NCI-H2196 (cell line): Measurements from ENCODE around the gene QDPR.

ENCODE experiments used
- DNase-seq: peaks from one replicate; lab custom pipeline; 2025; ENCODE audit not compliant: unreplicated experiment; lab: John Stamatoyannopoulos, UW

Gene QDPR

DNA sequence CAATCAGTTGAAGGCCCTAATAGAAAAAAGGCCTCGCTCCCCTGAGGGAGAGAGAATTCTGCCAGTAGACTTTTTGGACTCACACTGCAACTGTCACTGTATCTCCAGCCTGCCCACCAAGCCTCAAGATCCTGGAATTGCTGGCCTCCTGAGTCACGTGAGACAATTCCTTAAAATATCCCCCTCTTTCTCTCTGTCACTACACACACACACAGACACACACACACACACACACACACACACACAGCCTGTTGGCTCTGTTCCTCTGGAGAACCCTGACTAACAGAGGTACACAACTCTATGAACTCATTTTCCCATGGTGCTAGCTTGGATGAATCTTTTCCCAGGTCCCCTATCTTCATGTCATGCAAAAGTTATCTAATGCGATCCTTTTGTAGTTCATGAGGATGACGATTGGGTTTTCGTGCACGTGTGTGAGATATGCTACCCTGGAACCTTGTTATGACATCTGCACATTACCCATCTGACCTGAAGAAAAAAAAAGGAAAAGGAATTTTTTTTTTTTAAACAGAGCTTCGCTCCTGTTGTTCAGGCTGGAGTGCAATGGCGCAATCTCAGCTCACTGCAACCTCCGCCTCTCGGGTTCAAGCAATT is 16.8 kb upstream of the QDPR start:
- no peak for DNase-seq

DNA sequence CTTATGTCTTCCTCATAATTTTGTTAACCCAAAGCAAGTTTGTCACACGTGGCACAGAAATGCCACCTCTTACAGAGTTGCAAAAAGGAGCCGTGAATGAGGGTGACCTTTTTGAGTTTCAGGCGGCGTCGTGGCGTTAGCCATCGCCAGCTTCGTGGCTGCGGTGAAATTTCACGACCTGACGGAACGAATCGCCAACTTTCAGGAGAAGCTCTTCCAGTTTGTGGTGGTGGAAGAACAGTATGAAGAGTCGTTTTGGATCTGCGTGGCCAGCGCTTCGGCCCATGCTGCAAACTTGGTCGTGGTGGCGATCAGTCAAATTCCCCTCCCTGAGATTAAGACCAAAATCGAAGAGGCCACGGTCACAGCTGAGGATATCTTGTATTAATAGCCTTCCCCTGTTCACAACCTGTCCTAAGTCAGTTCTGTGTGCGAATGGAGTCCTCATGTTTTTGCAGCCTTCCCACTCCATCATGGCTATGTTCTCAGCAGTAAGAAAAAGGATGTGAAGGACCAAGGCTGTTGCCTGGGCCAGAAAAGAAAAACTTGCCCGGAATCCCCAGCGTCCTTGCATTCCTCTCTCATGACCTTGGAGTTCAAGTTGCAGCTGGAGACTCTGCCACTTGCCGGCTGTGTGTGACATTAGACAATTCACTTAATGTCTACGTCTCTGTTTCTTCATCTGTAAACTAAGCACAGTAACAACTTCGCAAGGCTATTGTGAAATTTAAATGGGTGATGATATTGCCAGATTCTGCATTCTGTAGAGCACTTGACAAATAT is 15.0 kb upstream of the QDPR start:
- no peak for DNase-seq

DNA sequence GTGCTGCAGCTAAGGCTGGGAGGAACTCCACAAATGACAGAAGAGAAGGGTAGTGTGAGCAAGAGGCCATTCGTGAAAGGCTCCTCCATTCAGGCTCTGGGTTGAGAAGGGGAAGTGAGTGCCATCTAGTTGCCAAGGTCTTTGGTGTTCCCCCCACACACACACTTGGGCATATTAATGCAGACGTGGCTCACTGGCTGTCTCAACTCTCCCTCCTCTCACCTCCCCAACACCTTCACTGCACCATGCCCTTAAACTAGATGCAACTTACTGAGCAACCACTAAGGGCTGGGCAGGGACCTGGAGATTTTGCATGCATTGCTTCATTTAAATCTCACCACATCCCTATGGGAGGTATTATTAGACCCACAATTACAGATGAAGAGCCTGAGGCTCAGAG is 11.8 kb upstream of the QDPR start:
- DNase-seq = no peak

DNA sequence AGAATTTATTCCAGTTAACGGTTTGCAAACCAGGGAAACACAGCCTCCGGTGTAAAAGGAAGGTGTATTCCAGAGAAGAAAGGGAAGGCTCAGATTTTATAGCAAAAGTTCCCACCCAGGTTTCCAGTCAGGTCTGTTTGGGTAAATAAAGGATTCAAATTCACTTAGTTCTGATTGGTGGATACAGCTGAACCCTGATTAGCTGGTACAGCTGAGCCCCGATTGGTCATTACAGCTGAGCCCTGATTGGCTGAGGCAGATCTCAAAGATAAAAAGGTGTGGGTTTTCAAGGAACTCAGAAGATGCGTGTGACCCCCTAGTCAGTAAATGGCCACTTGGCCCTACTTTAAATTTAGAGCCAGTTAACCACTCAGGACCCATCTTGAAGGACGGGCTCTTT is 9.7 kb upstream of the QDPR start:
- no peak for DNase-seq

DNA sequence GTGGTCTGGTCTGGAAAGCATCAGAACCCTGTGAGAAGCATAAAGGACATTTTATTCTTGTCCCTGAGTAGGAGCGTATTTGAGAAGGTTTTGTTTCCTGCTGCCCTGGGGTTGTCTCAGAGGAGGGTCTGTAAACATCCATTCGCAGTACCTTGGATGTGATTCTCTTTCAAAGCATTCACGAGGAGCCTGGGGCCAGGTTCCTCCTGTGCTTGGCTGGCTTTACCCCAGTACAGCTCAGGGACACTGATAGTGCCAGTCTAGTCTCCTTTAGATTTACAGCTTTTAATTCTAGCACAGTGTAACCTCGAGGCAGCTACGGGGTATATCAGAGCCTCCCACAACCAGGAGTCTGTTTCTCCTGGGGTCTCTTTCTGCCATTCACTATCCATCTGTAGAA is 5.8 kb upstream of the QDPR start:
- DNase-seq = no peak

DNA sequence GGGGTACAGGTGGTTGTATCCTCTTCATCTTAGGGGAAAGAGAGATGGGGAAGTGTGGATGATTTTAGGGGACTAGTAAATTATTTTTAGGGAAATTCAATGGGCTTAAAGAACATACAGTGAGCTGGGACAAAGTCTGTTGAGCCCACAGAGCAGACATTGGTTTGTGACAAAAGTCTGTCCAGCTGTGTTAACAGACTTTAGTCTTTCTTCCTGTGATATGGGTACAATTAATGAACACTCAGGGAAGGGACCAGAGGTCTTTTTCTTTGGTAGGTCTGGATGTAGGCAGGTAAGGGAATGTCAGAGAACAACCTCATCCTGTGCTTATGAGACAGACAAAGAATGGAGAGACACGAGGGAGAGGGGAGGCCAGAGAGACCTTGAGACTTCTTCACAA is 5.1 kb upstream of the QDPR start:
- no peak for DNase-seq

DNA sequence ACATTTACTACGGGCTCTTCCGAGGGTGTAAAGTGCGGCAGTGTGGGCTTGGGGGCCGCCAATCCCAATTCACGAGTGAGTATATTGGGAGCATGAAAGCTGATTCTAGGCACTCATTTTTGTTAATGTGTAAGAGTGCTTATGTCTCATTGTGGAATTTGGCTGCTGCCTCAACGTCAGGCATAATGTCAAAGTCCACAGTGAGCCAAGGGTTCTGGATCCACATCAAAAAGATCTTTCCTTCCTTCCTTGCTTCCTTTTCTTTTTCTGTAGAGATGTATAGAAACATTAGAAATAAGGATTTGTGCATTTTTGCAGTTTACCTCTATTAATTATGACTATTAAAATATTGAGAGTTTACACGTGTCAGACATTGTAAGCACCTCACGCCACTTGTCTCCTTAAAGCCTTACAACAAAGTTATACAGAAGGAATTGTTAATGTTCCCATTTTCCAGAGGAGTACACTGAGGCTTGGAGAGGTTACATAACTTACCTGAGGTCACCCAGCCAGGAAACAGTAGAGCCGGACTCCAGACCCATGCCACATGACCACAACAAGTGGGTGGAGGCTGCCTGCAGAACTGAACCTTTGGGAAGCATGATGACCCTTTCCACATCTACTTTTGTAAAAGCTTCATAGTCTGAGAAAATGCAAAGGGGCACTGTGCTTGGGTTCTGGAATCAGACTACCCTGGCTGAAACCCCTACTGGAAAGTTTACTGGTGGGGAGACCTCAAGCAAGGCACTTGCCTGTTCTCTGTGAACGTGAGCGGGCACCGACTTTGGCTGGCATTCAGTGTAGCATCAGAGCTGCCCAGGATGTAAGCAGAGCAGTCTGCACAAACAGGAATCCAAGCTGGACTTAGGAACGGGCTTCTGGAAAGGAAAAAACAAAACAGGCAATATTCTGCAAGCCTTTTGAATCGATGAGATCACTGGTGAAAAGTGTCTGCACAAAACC is 3.8 kb upstream of the QDPR start:
- no peak for DNase-seq

DNA sequence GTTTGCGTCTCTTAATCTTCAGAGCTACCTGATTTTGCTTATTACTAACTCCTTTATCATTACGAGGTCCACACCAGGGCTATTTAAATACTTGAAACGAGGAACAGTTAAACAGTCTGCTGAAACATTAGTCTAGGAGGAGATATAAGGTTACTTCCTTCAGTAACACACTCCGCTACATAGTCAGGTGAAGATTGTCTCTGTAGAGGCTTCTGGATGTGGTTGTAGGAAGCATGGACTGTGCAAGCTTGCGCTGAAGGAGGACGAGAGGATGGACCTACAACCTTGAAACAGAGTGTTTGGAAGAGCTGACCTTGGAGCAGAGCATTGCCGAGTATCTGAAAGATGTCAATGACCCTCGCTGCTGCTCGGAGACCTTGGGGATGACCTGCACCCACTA is 3.0 kb upstream of the QDPR start, which contains the start of gene CLRN2:
CLRN2 (plus strand) TSS at position 301 of the 400 bp plus-strand sequence. CDS start 102 bp downstream, outside the sequence.
- DNase-seq = no peak

DNA sequence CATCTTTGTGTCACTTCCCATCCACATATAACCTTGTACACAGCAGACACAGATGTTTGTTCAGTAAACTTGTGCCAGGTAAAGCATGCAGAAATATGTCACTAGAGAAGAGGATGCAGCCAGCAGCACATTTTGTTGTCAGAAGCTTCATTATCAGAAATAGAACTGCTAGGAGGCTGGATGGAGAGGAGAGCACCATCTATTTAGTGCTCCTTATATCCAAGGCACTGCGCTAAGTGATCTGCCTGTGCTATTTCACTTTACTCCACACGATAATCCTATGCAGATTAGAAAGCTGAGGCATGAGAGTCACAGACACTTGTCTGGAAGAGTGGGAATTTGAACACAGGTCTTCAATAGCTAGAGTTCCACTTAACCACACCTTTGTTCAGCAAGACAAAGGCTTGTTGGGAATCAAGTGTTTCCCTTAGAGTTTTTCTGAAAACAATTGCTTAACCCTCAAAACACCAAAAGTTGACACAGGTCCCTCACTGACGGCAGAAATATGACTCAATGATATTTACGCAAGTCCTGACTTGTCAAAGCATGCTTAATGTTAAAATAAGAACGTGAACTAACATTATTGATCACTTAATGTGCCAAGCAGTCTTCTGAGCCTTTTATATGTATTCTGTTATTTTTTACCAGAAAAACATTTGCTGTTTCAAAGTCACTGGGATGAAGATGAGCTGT is 1.2 kb upstream of the QDPR start:
- no peak for DNase-seq

DNA sequence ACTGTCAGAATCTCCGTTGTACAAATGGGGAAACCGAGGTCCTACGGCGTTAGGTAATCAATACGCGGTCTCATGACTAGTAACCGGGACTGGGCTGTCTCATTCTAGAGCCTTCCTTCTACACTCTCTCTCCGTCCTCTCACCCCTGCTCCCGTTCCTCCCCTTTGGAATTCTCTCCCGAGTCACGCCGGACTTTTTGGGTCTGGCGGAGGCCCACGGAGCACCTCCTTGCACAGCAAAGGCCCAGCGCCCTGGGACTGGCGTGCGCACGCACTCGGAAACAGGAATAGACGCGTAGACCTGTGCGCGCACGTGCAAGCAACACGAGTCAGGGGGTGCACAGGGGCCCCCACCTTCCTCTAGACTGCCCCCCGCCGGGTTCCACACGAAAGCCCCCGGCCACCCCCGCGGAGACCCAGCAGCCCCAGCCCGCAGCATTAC is 361 bp downstream of the QDPR start:
- no peak for DNase-seq

DNA sequence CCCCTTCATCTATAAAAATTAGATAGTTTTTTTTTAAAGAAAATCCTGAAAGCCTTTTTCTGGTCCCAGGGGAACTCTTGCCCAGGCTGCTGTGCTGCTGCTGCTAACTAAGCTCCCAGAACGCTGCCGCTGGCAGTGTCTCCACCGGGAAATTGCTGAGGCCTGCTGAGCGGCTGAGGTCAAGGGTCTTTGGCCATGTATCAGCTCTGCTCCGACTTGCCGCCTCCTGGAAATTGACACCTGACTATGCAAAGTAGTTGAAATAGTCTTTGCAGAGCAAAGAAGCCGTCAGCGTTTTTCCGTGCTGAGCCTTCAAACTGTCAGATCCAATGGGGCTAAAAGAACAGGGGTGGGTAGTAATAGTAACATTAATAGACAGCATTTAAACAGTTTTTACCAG is 839 bp downstream of the QDPR start:
- no peak for DNase-seq

DNA sequence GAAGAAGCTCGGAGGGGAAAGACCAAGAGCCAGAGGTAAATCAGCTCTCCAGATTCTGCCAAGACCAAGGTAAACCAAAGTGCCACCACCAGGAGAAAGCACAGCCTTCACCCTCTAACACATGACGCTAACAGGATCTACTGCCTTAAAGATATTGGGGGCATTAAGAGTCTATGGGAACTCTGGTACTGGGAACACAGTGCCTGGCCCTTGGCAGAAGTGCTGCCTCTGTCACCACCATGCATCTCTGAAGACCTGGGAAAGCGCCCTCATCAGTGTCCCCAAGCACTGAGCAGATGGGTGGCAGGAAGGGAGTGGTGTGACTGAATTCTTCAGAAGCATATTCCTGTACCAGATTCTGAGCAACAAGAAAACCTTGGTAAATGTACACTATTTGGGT is 1.3 kb downstream of the QDPR start:
- no peak for DNase-seq

DNA sequence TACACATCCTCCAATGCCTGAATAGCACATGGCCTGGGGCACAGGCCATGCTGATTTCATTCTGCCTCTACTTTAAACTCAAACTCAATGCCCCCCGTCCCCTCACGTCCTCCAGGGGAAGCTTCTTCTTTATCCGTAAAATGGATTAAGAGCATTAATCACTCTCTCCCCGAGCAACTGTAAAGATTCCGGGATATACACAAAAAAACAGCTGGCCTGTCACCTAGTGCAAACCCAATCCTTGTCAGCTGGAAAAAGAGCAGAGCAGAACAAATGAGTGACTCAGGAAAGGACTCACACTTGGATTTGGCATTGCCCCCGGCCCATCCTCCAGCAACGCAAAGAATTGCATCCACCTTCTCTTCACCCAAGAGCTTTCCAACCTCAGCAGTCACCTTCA is 7.8 kb downstream of the QDPR start:
- no peak for DNase-seq

DNA sequence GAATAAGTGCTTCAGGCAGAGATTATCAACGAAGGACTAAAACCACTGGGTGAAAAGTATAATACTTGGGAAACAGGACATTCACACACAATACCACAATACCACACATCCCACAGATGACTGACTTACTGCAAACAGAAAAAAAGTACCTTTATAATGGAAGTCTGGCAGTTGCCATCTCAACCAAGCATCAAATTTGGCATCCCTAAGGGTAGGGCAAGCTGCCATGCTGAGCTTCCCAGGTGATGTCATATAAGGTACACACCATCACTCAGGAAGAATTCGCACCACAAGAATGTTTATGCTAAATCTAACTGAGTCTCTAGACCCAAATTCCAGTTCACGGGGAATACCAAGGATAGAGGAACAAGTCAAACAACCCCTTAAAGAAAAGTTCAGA is 9.1 kb downstream of the QDPR start:
- no peak for DNase-seq

DNA sequence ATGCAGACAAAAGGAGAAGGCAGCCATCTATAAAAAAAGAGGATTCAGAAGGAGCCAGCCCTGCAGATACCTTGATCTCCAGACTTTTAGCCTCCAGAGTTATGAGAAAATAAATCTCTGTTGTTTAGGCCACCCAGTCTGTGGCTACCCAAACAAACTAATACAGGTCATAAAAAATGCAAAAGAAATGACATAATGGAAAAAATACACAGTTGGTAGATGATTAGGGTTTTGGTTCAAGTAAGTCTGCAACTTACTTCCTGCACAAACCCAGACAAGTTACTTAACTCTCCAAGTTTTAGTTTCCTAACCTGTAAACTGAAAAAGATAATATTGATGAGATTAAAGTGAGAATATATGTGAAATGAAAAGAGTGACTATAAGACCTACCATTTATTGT is 11.3 kb downstream of the QDPR start:
- DNase-seq = no peak

DNA sequence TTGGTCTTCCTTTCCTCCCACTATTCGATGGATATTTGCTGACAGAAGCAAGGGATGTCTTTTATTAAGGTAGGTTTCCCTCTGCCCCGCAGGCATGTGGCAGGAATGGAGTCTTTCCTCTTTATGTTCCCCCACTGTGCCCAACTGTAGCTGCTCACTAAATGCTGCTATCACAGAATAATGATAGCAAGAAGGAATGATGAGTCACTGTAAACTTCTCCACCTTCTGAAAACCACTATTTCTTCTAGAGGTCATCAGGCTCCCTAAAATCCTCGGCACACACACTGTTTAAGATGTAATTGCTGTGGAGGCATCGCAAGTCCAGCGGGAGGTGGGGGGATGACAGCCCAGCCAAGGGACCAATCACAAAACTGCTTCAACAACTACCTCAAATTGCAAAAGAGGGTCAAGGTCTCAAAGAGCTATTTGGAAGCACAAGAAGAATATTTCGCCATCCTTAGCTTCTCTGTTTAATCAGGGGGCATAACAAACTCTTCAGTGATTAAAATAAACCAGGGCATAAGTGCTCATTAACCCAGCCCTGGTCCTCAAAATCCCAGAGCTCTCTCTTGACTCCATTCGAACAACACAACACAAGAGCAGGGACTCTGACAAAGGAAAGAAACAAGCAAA is 13.9 kb downstream of the QDPR start:
- no peak for DNase-seq

DNA sequence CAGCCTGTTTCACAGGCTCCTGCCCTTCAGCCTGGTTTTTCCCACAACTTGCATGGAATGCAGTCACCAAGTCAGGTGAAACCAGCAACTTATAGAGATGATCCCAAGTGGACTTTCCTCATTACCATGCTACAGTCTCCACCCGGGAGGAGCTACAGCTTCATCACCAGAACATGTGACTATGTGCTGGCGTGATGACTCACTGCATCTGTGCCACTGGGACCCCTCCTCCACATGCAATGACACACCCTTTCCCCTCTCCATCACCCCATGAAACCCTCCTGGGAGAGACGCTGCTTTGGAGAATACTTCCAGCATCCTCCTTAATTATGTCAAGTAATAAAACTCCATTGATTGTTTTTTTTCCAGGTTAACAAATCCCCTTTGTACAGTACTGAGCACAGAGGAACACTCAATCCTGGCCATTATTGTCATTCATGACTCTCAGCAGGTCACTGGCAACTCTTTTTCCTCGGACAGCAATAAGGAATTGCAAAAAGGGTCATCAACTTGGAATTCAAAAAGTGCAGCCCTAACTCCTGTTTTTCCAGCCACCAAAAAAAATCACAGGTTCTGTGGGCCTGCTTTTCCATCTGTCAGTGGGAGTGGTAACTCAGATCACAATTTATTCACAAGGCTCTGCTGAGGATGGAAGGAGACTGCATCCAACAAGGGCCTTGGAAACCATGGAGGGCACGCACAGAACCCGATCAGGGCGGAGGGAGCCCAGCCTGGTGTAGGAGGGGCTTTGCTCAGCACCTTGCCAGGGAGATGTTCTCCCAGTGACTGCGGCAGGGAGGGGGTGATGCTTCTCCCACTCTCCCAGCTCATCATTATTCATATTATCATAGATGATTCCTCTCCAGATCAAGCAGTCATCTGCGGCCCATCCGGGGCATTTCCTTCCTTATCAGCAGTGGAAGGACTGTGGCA is 17.4 kb downstream of the QDPR start:
- no peak for DNase-seq

DNA sequence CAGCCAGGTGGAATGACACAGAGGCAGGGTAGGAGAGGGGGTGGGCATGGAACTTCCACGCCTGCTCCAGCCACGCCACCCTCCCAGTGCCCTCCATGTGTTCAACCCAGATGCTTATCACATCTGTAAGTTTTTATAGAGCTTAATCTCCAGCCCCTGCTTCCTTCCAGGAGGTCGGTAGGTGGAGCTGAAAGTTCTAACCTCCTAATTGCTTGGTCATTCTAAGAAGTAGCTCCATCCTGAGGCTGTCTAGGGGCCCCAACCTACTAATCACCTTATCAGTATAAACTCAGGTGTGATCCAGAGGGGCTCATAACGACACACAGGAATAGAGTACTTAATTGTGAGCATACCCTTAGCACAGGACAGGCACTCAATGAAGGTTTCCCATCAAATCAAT is 18.3 kb downstream of the QDPR start:
- no peak for DNase-seq

DNA sequence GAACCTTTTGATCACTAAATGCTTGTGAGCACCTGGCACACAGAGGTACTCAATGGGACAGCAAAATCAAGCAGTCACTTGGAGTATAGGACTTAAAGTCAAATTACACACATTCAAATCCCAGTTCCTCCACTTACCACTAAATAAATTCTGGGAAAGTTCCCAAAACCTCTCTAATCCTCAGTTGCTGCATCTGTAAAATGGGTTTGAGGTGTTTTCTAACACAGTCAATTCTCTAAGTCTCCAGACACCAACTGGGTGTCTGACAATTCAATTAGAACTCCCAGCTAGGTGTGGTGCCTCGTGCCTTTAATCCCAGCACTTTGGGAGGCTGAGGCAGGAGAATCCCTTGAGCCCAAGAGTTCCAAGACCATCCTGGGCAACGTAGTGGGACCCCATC is 19.0 kb downstream of the QDPR start:
- no peak for DNase-seq
